Astrocyte (in vitro differentiated cells and primary cell): ENCODE measurements around the gene RBM17. TPM values are rescaled to one million over a fixed set of nuclear protein-coding genes. Genes with fewer than 3 reads are reported as not detected.

Experiments used
- DNase-seq: peaks from one replicate; pipeline ENCODE4 v3.0.0-alpha.2; 2010; ENCODE audit warnings: low read depth
- FAIRE-seq: peaks from 2 replicates; lab custom pipeline; 2011; peaks lifted over from hg19 to GRCh38; lab: Jason Lieb, UNC
- H2AFZ ChIP-seq: 2 replicates; pipeline ENCODE4 v1.6.0; 2012; ENCODE audit warnings: low read depth, low read length, inconsistent platforms
- H3K27ac ChIP-seq: 2 replicates; pipeline ENCODE4 v1.5.1; 2011; ENCODE audit warnings: low read depth, low read length, inconsistent platforms
- H3K27me3 ChIP-seq: 2 replicates; pipeline ENCODE4 v1.6.0; 2011; ENCODE audit warnings: low read length, inconsistent platforms; ENCODE audit not compliant: insufficient read depth
- H3K36me3 ChIP-seq: 2 replicates; pipeline ENCODE4 v1.5.1; 2011; ENCODE audit warnings: low read length, inconsistent platforms; ENCODE audit not compliant: insufficient read depth
- H3K4me1 ChIP-seq: 2 replicates; pipeline ENCODE4 v1.5.1; 2011; ENCODE audit warnings: low read length, inconsistent platforms; ENCODE audit not compliant: insufficient read depth
- H3K4me2 ChIP-seq: 2 replicates; pipeline ENCODE4 v1.6.0; 2012; ENCODE audit warnings: low read length, inconsistent platforms
- H3K4me3 ChIP-seq: 2 replicates; pipeline ENCODE4 v1.5.1; 2011; ENCODE audit warnings: low read depth, mild to moderate bottlenecking, low read length, inconsistent platforms; ENCODE audit not compliant: insufficient read depth
- H3K79me2 ChIP-seq: 2 replicates; pipeline ENCODE4 v1.6.0; 2012; ENCODE audit warnings: mild to moderate bottlenecking, low read length, inconsistent platforms; ENCODE audit not compliant: insufficient read depth
- H3K9ac ChIP-seq: 2 replicates; pipeline ENCODE4 v1.6.0; 2012; ENCODE audit warnings: mild to moderate bottlenecking, low read length, inconsistent platforms
- H3K9me3 ChIP-seq: 2 replicates; pipeline ENCODE4 v1.5.1; 2012; ENCODE audit warnings: low read depth, mild to moderate bottlenecking, low read length, inconsistent platforms; ENCODE audit not compliant: insufficient read depth
- H4K20me1 ChIP-seq: 2 replicates; pipeline ENCODE4 v1.6.0; 2012; ENCODE audit warnings: low read length, inconsistent platforms; ENCODE audit not compliant: insufficient read depth
- H3K27ac Mint-ChIP-seq: one replicate; pipeline ENCODE4 v1.8.0; 2021; ENCODE audit warnings: mild to moderate bottlenecking, mixed read lengths; ENCODE audit not compliant: unreplicated experiment
- H3K27me3 Mint-ChIP-seq: one replicate; pipeline ENCODE4 v1.8.0; 2021; ENCODE audit warnings: low read depth, mixed read lengths; ENCODE audit not compliant: unreplicated experiment
- H3K36me3 Mint-ChIP-seq: one replicate; pipeline ENCODE4 v1.8.0; 2021; ENCODE audit warnings: low read depth, mixed read lengths; ENCODE audit not compliant: unreplicated experiment
- H3K4me1 Mint-ChIP-seq: one replicate; pipeline ENCODE4 v1.8.0; 2021; ENCODE audit warnings: low read depth, mixed read lengths; ENCODE audit not compliant: unreplicated experiment
- H3K4me3 Mint-ChIP-seq: one replicate; pipeline ENCODE4 v1.8.0; 2021; ENCODE audit warnings: mild to moderate bottlenecking, moderate library complexity, mixed read lengths; ENCODE audit not compliant: unreplicated experiment
- H3K9me3 Mint-ChIP-seq: one replicate; pipeline ENCODE4 v1.8.0; 2021; ENCODE audit warnings: mild to moderate bottlenecking, mixed read lengths; ENCODE audit not compliant: unreplicated experiment
- EZH2 ChIP-seq: IDR thresholded peaks from 2 replicates; pipeline ENCODE4 v1.6.1; 2012; ENCODE audit warnings: mild to moderate bottlenecking, low read length, inconsistent platforms; ENCODE audit not compliant: insufficient read depth
- total RNA-seq: library from RNA; stranded (reverse); gene quantifications from 2 replicates; pipeline ENCODE4 v1.2.1, GENCODE V29; 2021
- TF ChIP-seq, protein P1 (sequence below): IDR thresholded peaks from 2 replicates; pipeline ENCODE4 v1.5.1; 2011; ENCODE audit warnings: low read depth, mild to moderate bottlenecking, inconsistent platforms, low read length, moderate library complexity; ENCODE audit not compliant: insufficient read depth

The RBM17 gene
- total RNA-seq, 1 donor from 2014 or later, result 71.3 TPM

DNA sequence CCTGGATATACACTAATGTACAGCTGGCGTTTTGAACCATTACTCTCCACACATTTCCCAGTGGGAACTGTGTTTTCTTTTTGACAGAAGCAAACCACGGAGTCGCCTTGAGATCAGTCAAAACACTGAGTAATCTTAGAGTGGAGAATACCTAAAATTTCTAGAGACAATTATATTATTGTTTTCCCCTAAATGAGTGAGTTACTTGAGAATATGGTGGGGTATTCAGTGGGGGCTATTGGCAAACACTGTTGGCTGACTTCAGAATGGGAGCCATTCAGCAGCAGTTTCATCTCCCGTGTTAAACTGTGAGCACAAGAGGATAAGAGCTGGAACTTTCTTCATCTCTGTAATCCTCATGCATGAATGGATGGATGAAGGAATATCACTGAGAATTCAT lies 32.9 kb upstream of the RBM17 start:
- Histone ChIP-seq H4K20me1 (no peaks in the 10 kb centered on the region), H3K27me3 (peaks cover 18% of the 10 kb centered on the region), H3K4me3 (no peak overlapping the region), H3K9ac (no peak overlapping the region), H3K4me1 (no peaks in the 10 kb centered on the region), H3K9me3 (no peaks in the 10 kb centered on the region), H2AFZ (no peak overlapping the region), H3K79me2 (no peaks in the 10 kb centered on the region), H3K36me3 (no peaks in the 10 kb centered on the region), H3K27ac (no peak overlapping the region), H3K4me2 (no peak overlapping the region)
- no peak overlapping the region for H3K4me3 Mint-ChIP-seq
- H3K9me3 Mint-ChIP-seq, result peaks cover 2% of the 10 kb centered on the region
- DNase-seq (no peak), FAIRE-seq (no peak)
- H3K27me3 Mint-ChIP-seq, result peaks cover 13% of the 10 kb centered on the region
- H3K36me3 Mint-ChIP-seq, result no peaks in the 10 kb centered on the region
- peaks cover 6% of the 10 kb centered on the region for H3K4me1 Mint-ChIP-seq
- no peak for TF ChIP-seq EZH2
- no peak overlapping the region for H3K27ac Mint-ChIP-seq

DNA sequence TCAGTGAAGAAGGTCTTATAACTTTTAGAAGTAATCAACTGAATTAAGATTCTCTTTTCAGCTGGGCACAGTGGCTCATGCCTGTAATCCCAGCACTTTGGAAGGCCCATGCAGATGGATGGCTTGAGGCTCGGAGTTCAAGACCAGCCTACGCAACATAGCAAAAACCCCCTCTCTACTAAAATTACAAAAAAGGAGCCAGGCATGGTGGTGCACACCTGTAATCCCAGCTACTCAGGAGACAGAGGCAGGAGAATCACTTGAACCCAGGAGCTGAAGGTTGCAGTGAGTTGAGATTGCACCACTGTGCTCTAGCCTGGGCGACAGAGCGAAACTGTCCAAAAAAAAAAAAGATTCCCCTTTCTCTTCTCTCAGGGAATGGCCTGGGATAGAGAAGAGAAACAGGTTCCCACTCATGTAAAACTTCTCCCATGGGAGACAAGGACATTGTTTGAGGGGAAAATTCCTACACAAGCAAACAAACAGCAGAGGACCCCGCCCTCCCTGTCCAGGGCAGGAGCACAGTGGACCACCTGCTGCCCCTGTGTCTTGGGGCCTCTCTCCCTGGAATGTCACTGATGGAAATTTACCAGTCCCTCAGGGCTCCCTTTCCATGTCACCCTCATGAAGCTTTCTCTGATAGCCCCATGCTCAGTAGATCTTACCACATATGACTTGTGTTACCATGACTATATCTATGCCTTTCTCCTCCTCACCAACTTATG lies 32.3 kb upstream of the RBM17 start:
- H3K27me3 Mint-ChIP-seq, result peaks cover 14% of the 10 kb centered on the region
- H3K9me3 Mint-ChIP-seq, result peaks cover 2% of the 10 kb centered on the region
- no peak for DNase-seq
- Histone ChIP-seq H3K9me3 (no peaks in the 10 kb centered on the region), H3K9ac (no peak overlapping the region), H3K27me3 (peaks cover 18% of the 10 kb centered on the region), H2AFZ (no peak overlapping the region), H3K4me2 (no peak overlapping the region), H3K79me2 (no peaks in the 10 kb centered on the region), H3K4me1 (no peaks in the 10 kb centered on the region), H3K27ac (no peak overlapping the region), H3K4me3 (no peak overlapping the region), H3K36me3 (no peaks in the 10 kb centered on the region), H4K20me1 (no peaks in the 10 kb centered on the region)
- H3K4me1 Mint-ChIP-seq, result peaks cover 6% of the 10 kb centered on the region
- TF ChIP-seq EZH2, result no peak
- TF ChIP-seq, protein P1, sequence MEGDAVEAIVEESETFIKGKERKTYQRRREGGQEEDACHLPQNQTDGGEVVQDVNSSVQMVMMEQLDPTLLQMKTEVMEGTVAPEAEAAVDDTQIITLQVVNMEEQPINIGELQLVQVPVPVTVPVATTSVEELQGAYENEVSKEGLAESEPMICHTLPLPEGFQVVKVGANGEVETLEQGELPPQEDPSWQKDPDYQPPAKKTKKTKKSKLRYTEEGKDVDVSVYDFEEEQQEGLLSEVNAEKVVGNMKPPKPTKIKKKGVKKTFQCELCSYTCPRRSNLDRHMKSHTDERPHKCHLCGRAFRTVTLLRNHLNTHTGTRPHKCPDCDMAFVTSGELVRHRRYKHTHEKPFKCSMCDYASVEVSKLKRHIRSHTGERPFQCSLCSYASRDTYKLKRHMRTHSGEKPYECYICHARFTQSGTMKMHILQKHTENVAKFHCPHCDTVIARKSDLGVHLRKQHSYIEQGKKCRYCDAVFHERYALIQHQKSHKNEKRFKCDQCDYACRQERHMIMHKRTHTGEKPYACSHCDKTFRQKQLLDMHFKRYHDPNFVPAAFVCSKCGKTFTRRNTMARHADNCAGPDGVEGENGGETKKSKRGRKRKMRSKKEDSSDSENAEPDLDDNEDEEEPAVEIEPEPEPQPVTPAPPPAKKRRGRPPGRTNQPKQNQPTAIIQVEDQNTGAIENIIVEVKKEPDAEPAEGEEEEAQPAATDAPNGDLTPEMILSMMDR, result no peak
- no peak overlapping the region for H3K4me3 Mint-ChIP-seq
- H3K36me3 Mint-ChIP-seq, result no peaks in the 10 kb centered on the region
- no peak overlapping the region for H3K27ac Mint-ChIP-seq
- FAIRE-seq, result no peak

DNA sequence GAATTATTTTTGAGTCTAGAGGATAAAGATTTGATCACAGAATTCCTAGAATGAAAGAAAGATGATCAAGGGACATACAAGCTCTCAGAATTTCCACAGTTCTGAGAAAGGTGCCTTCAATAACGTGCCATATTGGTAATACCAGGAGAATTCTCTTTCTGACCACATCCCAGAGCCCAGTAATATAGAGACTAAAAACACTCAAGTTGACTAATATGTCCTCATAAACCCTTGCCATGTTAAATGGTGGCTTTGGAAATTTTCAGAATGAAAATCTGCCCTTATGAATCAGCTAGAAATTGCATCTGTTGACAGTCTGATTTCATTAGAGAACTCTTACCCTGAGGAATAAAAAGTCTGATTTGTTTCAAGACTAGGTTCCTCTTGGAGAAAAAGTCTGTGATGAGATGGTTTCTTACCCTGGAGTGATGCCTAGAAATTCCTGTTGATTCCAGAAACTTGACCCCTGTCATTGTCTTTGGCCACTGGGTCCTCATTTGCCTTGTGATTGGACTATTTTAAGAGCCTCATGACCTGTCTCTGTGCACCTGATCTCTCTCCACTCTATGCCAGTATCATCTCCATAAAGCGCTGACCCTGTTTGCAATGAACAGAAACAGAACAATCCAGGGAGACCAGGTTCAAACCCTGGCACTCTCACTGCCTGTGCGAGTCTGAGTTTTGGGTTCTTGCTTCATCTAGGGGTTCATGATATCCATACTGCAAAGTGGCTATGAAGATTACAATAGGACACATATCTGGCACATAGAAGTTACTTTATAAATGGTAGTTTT lies 30.0 kb upstream of the RBM17 start:
- no peak overlapping the region for H3K27ac ChIP-seq
- H3K4me1 Mint-ChIP-seq, result no peaks in the 10 kb centered on the region
- H3K9me3 ChIP-seq, result no peaks in the 10 kb centered on the region
- no peak overlapping the region for H3K4me3 Mint-ChIP-seq
- DNase-seq (no peak), FAIRE-seq (no peak)
- no peaks in the 10 kb centered on the region for H3K36me3 ChIP-seq
- H3K79me2 ChIP-seq, result no peaks in the 10 kb centered on the region
- no peak overlapping the region for H3K9ac ChIP-seq
- no peak overlapping the region for H3K4me2 ChIP-seq
- H3K4me3 ChIP-seq, result no peak overlapping the region
- TF ChIP-seq EZH2, result no peak
- TF ChIP-seq, protein P1, result no peak
- H4K20me1 ChIP-seq, result no peaks in the 10 kb centered on the region
- no peak overlapping the region for H2AFZ ChIP-seq
- H3K27me3 Mint-ChIP-seq, result peaks cover 7% of the 10 kb centered on the region
- H3K9me3 Mint-ChIP-seq, result peaks cover 2% of the 10 kb centered on the region
- no peaks in the 10 kb centered on the region for H3K36me3 Mint-ChIP-seq
- H3K27ac Mint-ChIP-seq, result no peak overlapping the region
- no peaks in the 10 kb centered on the region for H3K4me1 ChIP-seq
- H3K27me3 ChIP-seq, result peaks cover 13% of the 10 kb centered on the region
